Effector memory CD8-positive, alpha-beta T cell (primary cell): Measurements from ENCODE around the gene PSD4.

Experiments
- ATAC-seq: fragments of 150-1000 bp; cut with Tn5 transposase; replicated peaks from 2 replicates; pipeline ENCODE4 v1.10.0; 2021; ENCODE audit warnings: mild to moderate bottlenecking, moderate library complexity
- DNase-seq, 3 experiments: peaks; one replicate each; pipeline ENCODE4 v3.0.0; 2021
- H3K27ac Mint-ChIP-seq, 2 donors: one replicate each; pipeline ENCODE4 v1.8.0; 2022; ENCODE audit warnings: mild to moderate bottlenecking in 2 of 2, mixed read lengths in 2 of 2, moderate library complexity in 2 of 2
- H3K27me3 Mint-ChIP-seq, 2 donors: one replicate each; pipeline ENCODE4 v1.8.0; 2022; ENCODE audit warnings: mixed read lengths in 2 of 2
- H3K36me3 Mint-ChIP-seq: one replicate; pipeline ENCODE4 v1.8.0; 2022; ENCODE audit warnings: mild to moderate bottlenecking, moderate library complexity, mixed read lengths; ENCODE audit not compliant: insufficient read depth
- H3K4me1 Mint-ChIP-seq, 2 donors: one replicate each; pipeline ENCODE4 v1.8.0; 2022; ENCODE audit warnings: low read depth in 2 of 2, mixed read lengths in 2 of 2
- H3K4me3 Mint-ChIP-seq, 2 donors: one replicate each; pipeline ENCODE4 v1.8.0; 2022; ENCODE audit warnings: mild to moderate bottlenecking in 2 of 2, mixed read lengths in 2 of 2, moderate library complexity in 2 of 2
- H3K9me3 Mint-ChIP-seq, 2 donors: one replicate each; pipeline ENCODE4 v1.8.0; 2022; ENCODE audit warnings: mixed read lengths in 2 of 2

The PSD4 gene

DNA sequence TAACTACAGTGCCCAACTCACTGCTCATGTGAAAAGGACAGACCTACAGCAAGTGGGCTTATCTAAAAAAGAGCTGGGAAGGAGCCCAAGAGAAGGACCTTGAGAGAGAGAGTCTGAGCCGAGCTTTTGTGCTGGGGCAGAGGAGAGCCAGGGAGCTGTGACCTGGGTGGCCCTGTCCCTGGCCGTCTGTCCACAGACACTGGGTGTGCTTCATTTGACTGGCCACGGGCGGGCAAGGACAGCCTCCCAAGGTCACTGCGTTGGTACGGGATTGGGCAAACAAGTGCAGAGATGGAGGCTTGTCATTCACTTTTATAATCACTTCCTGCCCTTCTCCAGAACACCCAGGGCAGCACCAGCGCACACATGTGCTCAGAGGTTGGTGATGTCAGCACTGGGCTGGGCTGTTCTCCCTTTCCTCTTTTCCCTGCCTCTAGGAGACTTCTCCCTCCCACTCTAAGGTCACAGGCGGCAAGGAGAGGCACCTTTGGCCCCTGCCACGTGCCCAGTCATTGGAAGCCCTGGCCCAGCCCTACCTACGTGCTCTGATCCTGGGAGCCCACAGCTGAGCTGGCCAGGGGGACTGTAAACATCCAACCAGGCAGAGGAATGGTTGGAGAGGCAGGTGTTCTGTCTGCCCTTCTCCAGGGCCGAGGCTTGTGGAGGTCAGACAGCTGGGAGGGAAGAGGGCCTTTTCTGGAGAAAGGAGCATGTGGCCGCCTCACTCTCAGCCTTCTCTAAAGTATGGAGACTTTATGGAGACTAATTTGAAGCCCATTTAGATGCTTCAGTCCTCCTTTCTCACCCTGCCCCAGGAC is 6.4 kb upstream of the PSD4 start:
- DNase-seq (no peak), ATAC-seq (no peak)
- Mint-ChIP-seq H3K4me3 (peak overlapping the region; percentile 65), H3K4me1 (peaks cover 44 to 56% of the 10 kb centered on the region in 2 donors), H3K27me3 (no peaks in the 10 kb centered on the region), H3K27ac (peak overlapping the region; percentile 80 to 95), H3K9me3 (no peaks in the 10 kb centered on the region), H3K36me3 (no peaks in the 10 kb centered on the region)

- no peaks in the 10 kb centered on the region for H3K9me3 Mint-ChIP-seq
- no peak for DNase-seq
- no peaks in the 10 kb centered on the region for H3K36me3 Mint-ChIP-seq
- no peak for ATAC-seq
- H3K4me3 Mint-ChIP-seq = peak overlapping the region; percentile 65
- peak overlapping the region; percentile 80 to 95 for H3K27ac Mint-ChIP-seq
- H3K4me1 Mint-ChIP-seq = peaks cover 50 to 57% of the 10 kb centered on the region in 2 donors
- H3K27me3 Mint-ChIP-seq = no peaks in the 10 kb centered on the region
Measured at GRCh38 chr2:113167962-113168340, 5.8 kb upstream of the PSD4 start.

- Mint-ChIP-seq H3K36me3 (peaks cover 8% of the 10 kb centered on the region), H3K27me3 (no peaks in the 10 kb centered on the region), H3K27ac (peak overlapping the region; percentile 80 to 95), H3K9me3 (no peaks in the 10 kb centered on the region), H3K4me1 (peaks cover 60 to 63% of the 10 kb centered on the region in 2 donors), H3K4me3 (peak overlapping the region; percentile 65)
- ATAC-seq (peak; percentile 54), DNase-seq (peak in 2 of 3 experiments; percentile 31 to 40)
Measured at GRCh38 chr2:113169002-113169530, 4.7 kb upstream of the PSD4 start.

GRCh38 chr2:113169586-113169985 is 4.2 kb upstream of the PSD4 start:
- ATAC-seq = no peak

DNA sequence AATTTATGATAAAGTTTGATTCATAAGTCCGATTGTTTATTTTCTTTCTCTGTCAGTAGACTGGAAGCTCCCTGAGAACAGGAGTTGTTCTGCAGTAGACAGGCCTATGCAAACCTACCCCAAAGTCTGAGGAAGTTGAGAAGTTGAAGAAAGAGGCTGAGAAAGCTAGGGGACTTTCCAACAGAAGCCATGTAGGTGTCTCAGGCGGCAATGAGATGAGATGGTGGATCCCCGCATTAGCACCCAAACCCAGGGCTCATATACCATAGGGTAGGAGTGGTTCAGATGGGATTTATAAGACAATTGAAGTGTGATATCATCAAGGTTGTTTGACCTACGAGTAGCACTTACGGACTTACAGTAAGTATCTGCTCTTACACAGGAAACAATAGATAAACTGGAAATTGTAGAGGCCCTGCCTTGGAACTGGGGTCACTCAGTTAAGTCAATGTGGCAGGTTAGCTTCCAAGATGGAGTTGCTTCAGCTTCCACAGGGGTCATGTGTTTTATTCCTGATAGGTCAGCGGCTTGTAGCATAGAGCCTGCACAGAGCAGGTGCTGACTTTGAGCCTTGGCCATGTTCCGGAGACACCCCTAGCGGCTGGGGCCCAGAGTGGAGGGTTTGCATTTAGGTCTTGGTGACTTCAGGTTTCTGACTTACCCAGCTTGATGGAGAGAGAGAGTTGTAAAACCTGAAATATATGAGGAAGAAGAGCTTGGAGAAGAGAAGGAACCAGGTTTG is 2.3 kb upstream of the PSD4 start:
- H3K27ac Mint-ChIP-seq = peak overlapping the region; percentile 51 to 79
- ATAC-seq (no peak), DNase-seq (no peak)
- H3K4me1 Mint-ChIP-seq = peaks cover 63% of the 10 kb centered on the region in 2 donors
- H3K27me3 Mint-ChIP-seq = no peaks in the 10 kb centered on the region
- no peaks in the 10 kb centered on the region for H3K9me3 Mint-ChIP-seq
- peak overlapping the region; percentile 46 to 59 for H3K4me3 Mint-ChIP-seq
- peaks cover 25% of the 10 kb centered on the region for H3K36me3 Mint-ChIP-seq

More at GRCh38 chr2:113169586-113169985, 4.2 kb upstream of the PSD4 start:
- Mint-ChIP-seq H3K4me3 (peak overlapping the region; percentile 41 to 58), H3K27ac (peak overlapping the region; percentile 75 to 95), H3K27me3 (no peaks in the 10 kb centered on the region), H3K9me3 (no peaks in the 10 kb centered on the region), H3K4me1 (peaks cover 58 to 59% of the 10 kb centered on the region in 2 donors), H3K36me3 (peaks cover 13% of the 10 kb centered on the region)
- DNase-seq = no peak

- no peaks in the 10 kb centered on the region for H3K9me3 Mint-ChIP-seq
- H3K27me3 Mint-ChIP-seq = no peaks in the 10 kb centered on the region
- ATAC-seq (no peak), DNase-seq (no peak)
- peak overlapping the region; percentile 91 to 94 for H3K27ac Mint-ChIP-seq
- H3K4me1 Mint-ChIP-seq = peaks cover 60 to 65% of the 10 kb centered on the region in 2 donors
- peak overlapping the region; percentile 76 to 82 for H3K4me3 Mint-ChIP-seq
- H3K36me3 Mint-ChIP-seq = peaks cover 29% of the 10 kb centered on the region
Measured at GRCh38 chr2:113172721-113173541, 840 bp upstream of the PSD4 start.

DNA sequence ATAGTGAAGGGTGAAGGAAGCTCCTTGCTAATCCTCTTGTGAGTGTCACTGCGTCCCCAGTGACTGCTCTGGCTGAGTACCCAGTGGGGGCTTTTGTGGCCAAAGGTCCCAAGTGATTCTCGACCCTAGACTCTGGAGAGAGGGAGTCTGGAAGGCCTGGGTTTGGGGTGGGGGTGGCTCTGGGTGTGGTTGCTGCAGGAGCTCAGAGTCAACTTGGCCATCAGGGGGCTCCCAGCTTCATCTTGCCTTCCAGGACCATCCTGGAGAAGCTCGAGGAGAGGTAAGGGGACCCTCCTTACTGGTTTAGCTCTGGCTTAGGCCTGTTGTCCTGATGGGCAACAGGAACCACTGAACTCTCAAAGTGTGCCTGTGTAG is 592 bp downstream of the PSD4 start:
- H3K36me3 Mint-ChIP-seq = peaks cover 40% of the 10 kb centered on the region
- DNase-seq (no peak), ATAC-seq (no peak)
- no peaks in the 10 kb centered on the region for H3K27me3 Mint-ChIP-seq
- no peaks in the 10 kb centered on the region for H3K9me3 Mint-ChIP-seq
- H3K4me1 Mint-ChIP-seq = peaks cover 60 to 65% of the 10 kb centered on the region in 2 donors
- H3K4me3 Mint-ChIP-seq = peak overlapping the region; percentile 76 to 82
- peak overlapping the region; percentile 91 to 94 for H3K27ac Mint-ChIP-seq

GRCh38 chr2:113175042-113175628 is 1.4 kb downstream of the PSD4 start:
- Mint-ChIP-seq H3K4me3 (peak overlapping the region; percentile 76 to 82), H3K27ac (peak overlapping the region; percentile 91 to 92), H3K27me3 (no peaks in the 10 kb centered on the region), H3K9me3 (no peaks in the 10 kb centered on the region), H3K36me3 (peaks cover 40% of the 10 kb centered on the region), H3K4me1 (peaks cover 63 to 65% of the 10 kb centered on the region in 2 donors)
- peak; percentile 64 to 70 (median 66) for DNase-seq
- peak; percentile 69 for ATAC-seq

DNA sequence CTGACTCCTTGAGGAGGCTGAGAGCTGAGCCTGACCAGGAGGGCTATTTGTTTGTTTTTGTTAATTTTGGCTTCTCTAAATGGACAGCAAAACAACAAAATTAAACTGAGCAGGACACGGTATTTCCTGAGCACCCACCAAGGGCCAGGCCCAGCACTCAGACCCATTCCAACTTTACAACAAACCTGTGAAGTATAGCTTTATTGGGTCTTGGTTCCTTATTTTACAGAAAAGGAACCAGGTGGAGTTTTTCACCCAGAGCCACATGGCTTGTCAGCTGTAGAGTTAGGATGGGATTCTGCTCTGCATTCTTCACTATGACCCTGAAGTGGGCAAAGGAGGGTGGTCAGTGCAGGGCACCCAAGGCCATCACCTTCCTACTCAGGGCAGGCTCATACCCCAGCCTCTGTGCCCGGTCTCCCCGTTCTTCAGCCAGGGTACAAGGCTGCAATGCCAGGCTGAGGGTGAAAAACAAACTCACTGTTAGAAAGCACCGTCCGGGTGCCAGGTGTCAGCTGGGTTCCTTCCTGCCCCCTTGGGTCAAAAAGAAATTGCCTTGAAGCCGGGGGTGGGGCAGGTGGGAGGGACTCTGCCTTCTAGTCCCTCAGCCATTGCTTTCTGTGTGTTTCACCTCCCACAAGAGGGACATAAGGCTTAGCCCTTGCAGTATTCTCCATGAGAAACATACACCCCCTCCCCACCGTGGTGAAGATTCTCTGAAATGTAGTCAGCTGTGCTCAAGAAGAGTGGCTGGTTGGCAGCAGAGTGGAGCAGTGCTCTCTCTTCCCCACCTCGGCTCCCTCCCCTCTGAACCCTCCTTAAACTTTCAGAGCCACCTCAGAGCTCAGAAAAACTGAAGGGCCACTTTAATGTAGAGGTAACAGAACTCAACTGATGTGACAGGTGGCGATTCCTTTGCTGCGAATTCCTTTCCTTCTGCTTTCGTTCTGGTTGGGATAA is 2.2 kb downstream of the PSD4 start:
- DNase-seq (peak in 1 of 3 experiments; percentile 25), ATAC-seq (peak; percentile 6)
- peak overlapping the region; percentile 91 to 92 for H3K27ac Mint-ChIP-seq
- peak overlapping the region; percentile 76 to 82 for H3K4me3 Mint-ChIP-seq
- H3K4me1 Mint-ChIP-seq = peaks cover 70 to 72% of the 10 kb centered on the region in 2 donors
- H3K36me3 Mint-ChIP-seq = peaks cover 40% of the 10 kb centered on the region
- no peaks in the 10 kb centered on the region for H3K27me3 Mint-ChIP-seq
- no peaks in the 10 kb centered on the region for H3K9me3 Mint-ChIP-seq

GRCh38 chr2:113176696-113177355 is 3.1 kb downstream of the PSD4 start:
- peaks cover 72% of the 10 kb centered on the region in 2 donors for H3K4me1 Mint-ChIP-seq
- no peak for DNase-seq
- peak overlapping the region; percentile 76 to 82 for H3K4me3 Mint-ChIP-seq
- H3K9me3 Mint-ChIP-seq = no peaks in the 10 kb centered on the region
- H3K36me3 Mint-ChIP-seq = peaks cover 40% of the 10 kb centered on the region
- no peaks in the 10 kb centered on the region for H3K27me3 Mint-ChIP-seq
- peak overlapping the region; percentile 91 for H3K27ac Mint-ChIP-seq
- no peak for ATAC-seq

GRCh38 chr2:113178069-113178746 is 4.4 kb downstream of the PSD4 start:
- Mint-ChIP-seq H3K36me3 (peaks cover 40% of the 10 kb centered on the region), H3K4me3 (peak overlapping the region; percentile 76 to 82)
- DNase-seq = no peak

More at GRCh38 chr2:113178069-113178746, 4.4 kb downstream of the PSD4 start:
- H3K27ac Mint-ChIP-seq = peak overlapping the region; percentile 53 to 91
- ATAC-seq = no peak
- no peaks in the 10 kb centered on the region for H3K27me3 Mint-ChIP-seq
- H3K4me1 Mint-ChIP-seq = peaks cover 73 to 76% of the 10 kb centered on the region in 2 donors
- no peaks in the 10 kb centered on the region for H3K9me3 Mint-ChIP-seq
